HUDEP-2 (cell line): ENCODE results near the gene MIXL1.
A peak's percentile ranks its signal among the peaks of the same experiment; 100 is the strongest.
"Not testable (repeated sequence)": the region's sequence is repeated elsewhere in the genome, so short reads cannot be mapped to it uniquely, and the experiment has no call there.

Source experiments
- DNase-seq, 76 experiments: peaks; one replicate each; lab custom pipeline; 2025; ENCODE audit not compliant: unreplicated experiment in 76 of 76; lab: John Stamatoyannopoulos, UW

Gene MIXL1

DNA sequence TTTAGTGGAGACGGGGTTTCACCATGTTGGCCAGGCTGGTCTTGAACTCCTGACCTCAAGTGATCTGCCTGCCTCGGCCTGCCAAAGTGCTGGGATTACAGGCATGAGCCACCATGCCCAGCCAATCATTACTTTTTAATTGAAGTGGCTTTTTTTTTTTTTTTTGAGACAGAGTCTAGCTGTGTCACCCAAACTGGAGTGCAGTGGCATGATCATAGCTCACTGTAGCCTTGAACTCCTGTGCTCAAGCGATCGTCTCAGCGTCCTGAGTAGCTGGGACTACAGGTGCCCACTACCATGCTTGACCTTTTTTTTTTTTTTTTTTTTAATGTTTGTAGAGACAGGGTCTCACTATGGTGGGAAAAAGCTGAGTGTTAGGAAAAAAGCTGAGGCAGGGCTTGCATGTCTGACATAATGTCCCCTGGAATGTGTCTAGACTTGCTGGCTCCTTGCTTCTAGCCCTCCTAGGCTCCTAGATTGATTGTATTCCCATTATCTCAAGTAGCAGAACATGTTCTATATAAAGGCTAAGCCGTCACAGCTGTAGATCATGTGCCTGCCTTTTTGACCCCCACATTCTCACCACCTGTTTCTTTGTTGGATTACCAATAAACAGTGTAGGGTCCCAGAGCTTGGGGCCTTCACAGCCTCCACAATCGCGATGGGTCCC is 48.9 kb downstream of the MIXL1 start:
- not testable (repeated sequence) for DNase-seq

DNA sequence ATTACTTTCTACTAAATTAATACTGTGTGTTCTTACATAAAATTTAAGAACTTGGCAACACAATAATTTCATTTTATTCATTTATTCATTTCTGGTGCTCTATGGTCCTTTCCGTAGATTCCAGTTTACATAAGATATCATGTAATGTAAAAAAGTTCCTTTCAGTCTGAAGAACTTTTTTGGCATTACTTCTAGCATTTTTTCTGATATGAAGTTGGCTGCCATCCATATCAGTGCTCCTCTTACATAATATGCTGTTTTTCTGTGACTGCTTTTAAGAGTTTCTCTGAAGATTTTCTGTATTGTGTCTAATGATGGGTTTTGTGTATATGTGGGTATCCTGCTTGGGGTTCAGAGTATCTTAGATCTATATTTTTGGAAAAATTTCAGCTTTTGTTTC is 50.7 kb downstream of the MIXL1 start:
- DNase-seq, result peak in 13 of 76 experiments; percentile 0 to 41 (median 5)

DNA sequence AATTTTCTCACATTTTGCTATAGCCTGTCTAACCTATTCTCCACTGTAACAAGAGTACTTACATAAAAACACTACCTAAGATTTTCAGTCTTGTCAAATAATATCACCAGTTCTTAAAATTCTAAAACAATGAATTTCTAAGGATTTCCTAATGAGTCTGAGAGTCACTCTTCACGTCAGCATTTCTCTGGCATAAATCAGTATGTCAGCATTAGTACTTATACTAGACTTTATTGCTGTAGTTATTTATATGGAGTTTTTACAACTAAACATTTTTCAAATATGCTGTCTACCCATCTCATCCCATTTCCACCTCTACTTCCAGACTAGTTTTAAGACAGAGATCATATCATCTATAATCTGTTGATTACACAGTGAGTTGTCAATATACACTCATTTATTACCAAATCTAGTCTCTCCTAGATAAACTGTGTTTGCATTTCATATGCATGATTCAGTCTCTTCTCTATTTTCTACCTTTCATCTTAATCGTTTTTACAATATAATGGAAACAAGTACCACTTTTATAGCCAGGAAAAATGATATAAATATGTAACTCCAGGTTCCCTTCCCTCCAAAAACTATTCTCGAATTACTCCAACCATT is 52.7 kb downstream of the MIXL1 start:
- DNase-seq, result no peak
